D341Med (cell line): ENCODE results near the gene EPS15.
"Not testable (repeated sequence)": the region's sequence is repeated elsewhere in the genome, so short reads cannot be mapped to it uniquely, and the experiment has no call there.

Experiments used
- DNase-seq: peaks from one replicate; pipeline ENCODE4 v3.0.0; 2012; ENCODE audit warnings: low spot score

The EPS15 gene

GRCh38 chr1:51519048-51519864 lies at the start of gene EPS15:
TSS of gene EPS15 (minus strand) at chr1:51519266. CDS start at chr1:51519231, 35 bp downstream.
- DNase-seq, result peak; percentile 96

GRCh38 chr1:51568231-51568935 lies 49.3 kb upstream of the EPS15 start:
- DNase-seq, result no peak

GRCh38 chr1:51567653-51568052 lies 48.6 kb upstream of the EPS15 start:
- no peak for DNase-seq

GRCh38 chr1:51566260-51566659 lies 47.2 kb upstream of the EPS15 start:
- DNase-seq, result no peak

- no peak for DNase-seq
These were observed 45.9 kb upstream of the EPS15 start for GRCh38 chr1:51565009-51565408.

GRCh38 chr1:51564124-51564523 lies 45.1 kb upstream of the EPS15 start:
- DNase-seq, result no peak

- DNase-seq, result no peak
These were observed 42.6 kb upstream of the EPS15 start for GRCh38 chr1:51561702-51562101.

- not testable (repeated sequence) for DNase-seq
These were observed 41.8 kb upstream of the EPS15 start for GRCh38 chr1:51560895-51561294.

GRCh38 chr1:51560034-51560433 lies 41.0 kb upstream of the EPS15 start:
- no peak for DNase-seq

- DNase-seq, result no peak
These were observed 40.4 kb upstream of the EPS15 start for GRCh38 chr1:51559501-51559900.

- no peak for DNase-seq
These were observed 40.0 kb upstream of the EPS15 start for GRCh38 chr1:51559064-51559500.

- DNase-seq, result no peak
These were observed 39.4 kb upstream of the EPS15 start for GRCh38 chr1:51558375-51558924.

- no peak for DNase-seq
These were observed 38.1 kb upstream of the EPS15 start for GRCh38 chr1:51557168-51557567.

GRCh38 chr1:51555866-51556619 lies 37.0 kb upstream of the EPS15 start:
- no peak for DNase-seq

GRCh38 chr1:51553911-51554310 lies 34.8 kb upstream of the EPS15 start:
- DNase-seq, result no peak

- DNase-seq, result no peak
These were observed 34.1 kb upstream of the EPS15 start for GRCh38 chr1:51552929-51553807.

- DNase-seq, result no peak
These were observed 32.8 kb upstream of the EPS15 start for GRCh38 chr1:51551848-51552296.

- DNase-seq, result no peak
These were observed 32.0 kb upstream of the EPS15 start for GRCh38 chr1:51551081-51551480.

GRCh38 chr1:51549901-51550300 lies 30.8 kb upstream of the EPS15 start:
- no peak for DNase-seq

GRCh38 chr1:51549016-51549619 lies 30.1 kb upstream of the EPS15 start:
- DNase-seq, result no peak

- DNase-seq, result no peak
These were observed 24.8 kb upstream of the EPS15 start for GRCh38 chr1:51543858-51544257.
